Erythroblast (primary cell): ENCODE data around the gene HECW1.

Source experiments
- GATA1 ChIP-seq: IDR thresholded peaks from 2 replicates; pipeline ENCODE4 v1.6.1; 2011; ENCODE audit warnings: low read depth, mild to moderate bottlenecking, control low read depth, low read length, moderate library complexity
- POLR2A ChIP-seq: IDR thresholded peaks from 2 replicates; pipeline ENCODE4 v1.6.1; 2011; ENCODE audit warnings: mild to moderate bottlenecking, low read length

- no peak for TF ChIP-seq POLR2A
- no peak for TF ChIP-seq GATA1
Observed at GRCh38 chr7:43114458-43114780, 2.0 kb downstream of the HECW1 start.
